GM23338 (cell line): Measurements from ENCODE around the gene RLF. TPM values are rescaled to one million over a fixed set of nuclear protein-coding genes. Genes with fewer than 3 reads are reported as not detected.

Source experiments
- ATAC-seq: fragments of 200-7000 bp; cut with Tn5 transposase; 3 replicates; pipeline ENCODE4 v1.9.1; 2020
- DNase-seq: peaks from one replicate; pipeline ENCODE4 v3.0.0-alpha.2; 2015; ENCODE audit warnings: low spot score
- H2AFZ ChIP-seq: fragments of 200-600 bp; sonication (generic); 2 replicates; pipeline ENCODE4 v1.8.0; 2016; ENCODE audit warnings: antibody characterized with exemption, mild to moderate bottlenecking, moderate library complexity
- H3F3A ChIP-seq: fragments of 200-600 bp; sonication (generic); replicated peaks from 2 replicates; pipeline ENCODE4 v1.8.0; 2017; ENCODE audit warnings: antibody characterized with exemption, mixed run types, low read depth
- H3K27ac ChIP-seq: fragments of 200-600 bp; sonication (generic); 2 replicates; pipeline ENCODE4 v1.6.1; 2016; ENCODE audit warnings: low read depth
- H3K27me3 ChIP-seq: fragments of 200-600 bp; sonication (generic); 2 replicates; pipeline ENCODE4 v1.8.0; 2016; ENCODE audit warnings: mild to moderate bottlenecking, mixed run types, moderate library complexity; ENCODE audit not compliant: insufficient read depth
- H3K36me3 ChIP-seq: fragments of 200-600 bp; sonication (generic); 2 replicates; pipeline ENCODE4 v1.8.0; 2016; ENCODE audit warnings: mild to moderate bottlenecking; ENCODE audit not compliant: insufficient read depth
- H3K4me1 ChIP-seq: fragments of 200-600 bp; sonication (generic); 2 replicates; pipeline ENCODE4 v1.8.0; 2016; ENCODE audit warnings: mild to moderate bottlenecking, moderate library complexity; ENCODE audit not compliant: insufficient read depth
- H3K4me2 ChIP-seq: fragments of 200-600 bp; sonication (generic); 2 replicates; pipeline ENCODE4 v1.7.1; 2017; ENCODE audit warnings: mixed run types
- H3K4me3 ChIP-seq: fragments of 200-600 bp; sonication (generic); 2 replicates; pipeline ENCODE4 v1.6.1; 2016; ENCODE audit warnings: mixed run types
- H3K79me2 ChIP-seq: fragments of 200-600 bp; sonication (generic); replicated peaks from 2 replicates; pipeline ENCODE4 v1.8.0; 2017; ENCODE audit warnings: mild to moderate bottlenecking; ENCODE audit not compliant: insufficient read depth
- H3K9me2 ChIP-seq: fragments of 200-600 bp; sonication (generic); 2 replicates; pipeline ENCODE4 v1.8.0; 2017; ENCODE audit not compliant: insufficient read depth
- H4K20me1 ChIP-seq: fragments of 200-600 bp; sonication (generic); replicated peaks from 2 replicates; pipeline ENCODE4 v1.8.0; 2017; ENCODE audit warnings: mild to moderate bottlenecking; ENCODE audit not compliant: insufficient read depth
- H3K27ac Mint-ChIP-seq: 2 replicates; pipeline ENCODE4 v1.8.0; 2020; ENCODE audit warnings: inconsistent platforms, mild to moderate bottlenecking, moderate library complexity, mixed read lengths
- H3K27me3 Mint-ChIP-seq: 3 replicates; pipeline ENCODE4 v1.8.0; 2022; ENCODE audit warnings: low read depth, mild to moderate bottlenecking, moderate library complexity, mixed read lengths, inconsistent platforms; ENCODE audit not compliant: insufficient read depth, poor library complexity
- H3K36me3 Mint-ChIP-seq: 3 replicates; pipeline ENCODE4 v1.8.0; 2021; ENCODE audit warnings: low read depth, mild to moderate bottlenecking, inconsistent platforms, moderate library complexity, mixed read lengths
- H3K4me1 Mint-ChIP-seq: 3 replicates; pipeline ENCODE4 v1.8.0; 2020; ENCODE audit warnings: mild to moderate bottlenecking, inconsistent platforms, mixed read lengths
- H3K4me3 Mint-ChIP-seq: 3 replicates; pipeline ENCODE4 v1.8.0; 2021; ENCODE audit warnings: moderate library complexity, mild to moderate bottlenecking, inconsistent platforms, mixed read lengths
- H3K9me3 Mint-ChIP-seq: 3 replicates; pipeline ENCODE4 v1.8.0; 2020; ENCODE audit warnings: moderate library complexity, mild to moderate bottlenecking, inconsistent platforms, mixed read lengths
- CTCF ChIP-seq, 2 experiments: fragments of 200-600 bp in 1 of 2; sonication (generic) in 1 of 2; conservative IDR thresholded peaks; 2 replicates each; pipeline versions ENCODE4 v1.5.1 to v1.6.1; 2016 to 2017; ENCODE audit warnings: antibody characterized with exemption in 2 of 2, low read depth in 2 of 2, mild to moderate bottlenecking in 2 of 2, moderate library complexity in 1 of 2
- ETS1 ChIP-seq: IDR thresholded peaks from 2 replicates; pipeline ENCODE4 v1.6.1; 2016; ENCODE audit warnings: antibody characterized with exemption
- EZH2 ChIP-seq: fragments of 200-600 bp; sonication (generic); IDR thresholded peaks from one replicate; pipeline ENCODE4 v1.8.0; 2017; ENCODE audit warnings: antibody characterized with exemption, mild to moderate bottlenecking, low read depth; ENCODE audit not compliant: unreplicated experiment
- EZH2phosphoT487 ChIP-seq: fragments of 200-600 bp; sonication (generic); IDR thresholded peaks from one replicate; pipeline ENCODE4 v1.8.1; 2018; ENCODE audit warnings: antibody characterized with exemption; ENCODE audit not compliant: unreplicated experiment
- JUNB ChIP-seq: IDR thresholded peaks from one replicate; pipeline ENCODE4 v1.6.1; 2016; ENCODE audit warnings: antibody characterized with exemption; ENCODE audit not compliant: unreplicated experiment
- NANOG ChIP-seq: IDR thresholded peaks from 2 replicates; pipeline ENCODE4 v1.6.1; 2016; ENCODE audit warnings: antibody characterized with exemption, borderline replicate concordance
- POLR2AphosphoS5 ChIP-seq: IDR thresholded peaks from 2 replicates; pipeline ENCODE4 v1.6.1; 2016; ENCODE audit warnings: antibody characterized with exemption, low read depth
- REST ChIP-seq: IDR thresholded peaks from one replicate; pipeline ENCODE4 v1.6.1; 2018; ENCODE audit warnings: antibody characterized with exemption; ENCODE audit not compliant: unreplicated experiment
- STAT1 ChIP-seq: IDR thresholded peaks from one replicate; pipeline ENCODE4 v1.6.1; 2016; ENCODE audit warnings: antibody characterized with exemption; ENCODE audit not compliant: unreplicated experiment
- ZNF114 ChIP-seq: fragments of 250-450 bp; sonication (Bioruptor Pico); IDR thresholded peaks from 2 replicates; pipeline ENCODE4 v1.5.0; 2020; ENCODE audit warnings: mild to moderate bottlenecking, moderate library complexity
- ZNF331 ChIP-seq: fragments of 250-450 bp; sonication (Bioruptor Pico); IDR thresholded peaks from 2 replicates; pipeline ENCODE4 v1.5.0; 2020; ENCODE audit warnings: low read depth, mild to moderate bottlenecking, moderate library complexity
- polyA plus RNA-seq: library from polyadenylated mRNA; unstranded; fragments of >200 nt; fragmentation: Nextera tagmentation; extraction: Ambion mirVana; gene quantifications from 2 replicates; pipeline ENCODE4 v1.2.1, GENCODE V29; 2016
- total RNA-seq: library from RNA; depleted of rRNA; stranded (reverse); fragments of >200 nt; shearing (Covaris generic); gene quantifications from 2 replicates; pipeline ENCODE4 v1.2.3, GENCODE V29; 2014

RLF gene
- total and polyA plus RNA-seq, 2 experiments from 2014 or later = 6.6 to 21.1 TPM

- TF ChIP-seq CTCF (conservative IDR thresholded peaks at IDR 0.05; ENCODE audit: low read depth in 2 of 2) (no peak), ZNF114 (CRISPR knock-in tag) (no peak)
Observed at GRCh38 chr1:40199126-40199525, 37.9 kb downstream of the RLF start (continued).

- no peak overlapping the region for H3K27ac ChIP-seq
- H4K20me1 ChIP-seq = peaks cover 14% of the 10 kb centered on the region
- H3K4me1 ChIP-seq = no peaks in the 10 kb centered on the region
- no peaks in the 10 kb centered on the region for H3K27me3 ChIP-seq
- H3K27ac Mint-ChIP-seq = no peak overlapping the region; the same call in 1 of the 2 replicates
- no peaks in the 10 kb centered on the region for H3K9me3 Mint-ChIP-seq
- no peak overlapping the region for H3K4me3 Mint-ChIP-seq
- no peaks in the 10 kb centered on the region for H3K27me3 Mint-ChIP-seq
- H3F3A ChIP-seq = no peaks in the 10 kb centered on the region
- H3K9me2 ChIP-seq = no peaks in the 10 kb centered on the region
- H3K36me3 ChIP-seq = no peaks in the 10 kb centered on the region; the same call in 1 of the 2 replicates
- peaks cover 13% of the 10 kb centered on the region; the same call in 2 of the 3 replicates for H3K36me3 Mint-ChIP-seq
- DNase-seq (no peak), ATAC-seq (no peak)
- H3K4me3 ChIP-seq = no peak overlapping the region
- 0 out of 2 replicates have a peak, but pooled peaks cover 2% of the 10 kb centered on the region for H3K79me2 ChIP-seq
- H3K4me2 ChIP-seq = no peak overlapping the region
- H3K4me1 Mint-ChIP-seq = no peaks in the 10 kb centered on the region
- no peak overlapping the region for H2AFZ ChIP-seq
- no peak for TF ChIP-seq ETS1
- TF ChIP-seq NANOG = no peak
- no peak for TF ChIP-seq EZH2
- TF ChIP-seq CTCF (conservative IDR thresholded peaks at IDR 0.05; ENCODE audit: low read depth in 2 of 2) = no peak
- TF ChIP-seq JUNB = no peak
- TF ChIP-seq ZNF331 = no peak
- no peak for TF ChIP-seq EZH2phosphoT487
- TF ChIP-seq STAT1 = no peak
- no peak for TF ChIP-seq REST
- TF ChIP-seq ZNF114 (CRISPR knock-in tag) = no peak
- TF ChIP-seq POLR2AphosphoS5 = no peak
Observed at GRCh38 chr1:40204856-40205255, 43.7 kb downstream of the RLF start.
